Cerebellar nuclear complex (tissue), 1 donor: Measurements from ENCODE around the gene SEMA3D.

Experiments
- DNase-seq, 2 experiments: peaks; one replicate each; lab custom pipeline; 2025; lab: John Stamatoyannopoulos, UW

The SEMA3D gene

GRCh38 chr7:84985073-84985784 lies 201.6 kb downstream of the SEMA3D start:
- DNase-seq, result no peak

GRCh38 chr7:84982199-84982598 lies 204.7 kb downstream of the SEMA3D start:
- DNase-seq, result no peak

- DNase-seq, result no peak
These were observed 205.5 kb downstream of the SEMA3D start for GRCh38 chr7:84981055-84981976.

GRCh38 chr7:84975586-84976185 lies 211.2 kb downstream of the SEMA3D start:
- DNase-seq, result no peak

GRCh38 chr7:84971360-84971759 lies 215.5 kb downstream of the SEMA3D start:
- DNase-seq, result no peak

- no peak for DNase-seq
These were observed 216.2 kb downstream of the SEMA3D start for GRCh38 chr7:84970670-84971069.

- DNase-seq, result no peak
These were observed 233.6 kb downstream of the SEMA3D start for GRCh38 chr7:84953234-84953633.

GRCh38 chr7:84950836-84951235 lies 236.0 kb downstream of the SEMA3D start:
- DNase-seq, result no peak

- DNase-seq, result no peak
These were observed 237.4 kb downstream of the SEMA3D start for GRCh38 chr7:84949501-84949900.

- DNase-seq, result no peak
These were observed 237.8 kb downstream of the SEMA3D start for GRCh38 chr7:84949067-84949466.

GRCh38 chr7:84948634-84949033 lies 238.2 kb downstream of the SEMA3D start:
- DNase-seq, result no peak

- DNase-seq, result no peak
These were observed 240.3 kb downstream of the SEMA3D start for GRCh38 chr7:84946549-84946948.
